RCC 7860 (cell line): ENCODE measurements around the gene NAXD.
"Not testable (repeated sequence)": the region's sequence is repeated elsewhere in the genome, so short reads cannot be mapped to it uniquely, and the experiment has no call there.

Experiments
- DNase-seq: peaks from one replicate; pipeline ENCODE4 v3.0.0-alpha.2; 2015; ENCODE audit warnings: low spot score
- FAIRE-seq: peaks from 2 replicates; lab custom pipeline; 2012; peaks lifted over from hg19 to GRCh38; lab: Jason Lieb, UNC

The NAXD gene

DNA sequence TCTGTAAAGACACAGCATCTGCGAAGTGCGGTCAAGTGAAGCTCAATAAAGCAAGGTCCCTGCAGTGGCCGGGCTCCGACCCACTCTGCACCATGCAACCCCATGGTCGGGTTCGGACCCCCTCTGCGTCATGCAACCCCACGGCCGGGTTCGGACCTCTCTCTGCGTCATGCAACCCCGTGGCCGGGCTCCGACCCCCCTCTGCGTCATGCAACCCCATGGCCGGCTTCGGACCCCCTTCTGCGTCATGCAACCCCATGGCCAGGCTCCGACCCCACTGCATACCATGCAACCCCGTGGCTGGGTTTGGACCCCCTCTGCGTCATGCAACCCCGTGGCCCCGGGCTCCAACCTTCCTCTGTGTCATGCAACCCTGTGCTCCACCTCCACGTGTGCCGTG, 46.7 kb downstream of the NAXD start:
- no peak for FAIRE-seq
- DNase-seq = no peak

DNA sequence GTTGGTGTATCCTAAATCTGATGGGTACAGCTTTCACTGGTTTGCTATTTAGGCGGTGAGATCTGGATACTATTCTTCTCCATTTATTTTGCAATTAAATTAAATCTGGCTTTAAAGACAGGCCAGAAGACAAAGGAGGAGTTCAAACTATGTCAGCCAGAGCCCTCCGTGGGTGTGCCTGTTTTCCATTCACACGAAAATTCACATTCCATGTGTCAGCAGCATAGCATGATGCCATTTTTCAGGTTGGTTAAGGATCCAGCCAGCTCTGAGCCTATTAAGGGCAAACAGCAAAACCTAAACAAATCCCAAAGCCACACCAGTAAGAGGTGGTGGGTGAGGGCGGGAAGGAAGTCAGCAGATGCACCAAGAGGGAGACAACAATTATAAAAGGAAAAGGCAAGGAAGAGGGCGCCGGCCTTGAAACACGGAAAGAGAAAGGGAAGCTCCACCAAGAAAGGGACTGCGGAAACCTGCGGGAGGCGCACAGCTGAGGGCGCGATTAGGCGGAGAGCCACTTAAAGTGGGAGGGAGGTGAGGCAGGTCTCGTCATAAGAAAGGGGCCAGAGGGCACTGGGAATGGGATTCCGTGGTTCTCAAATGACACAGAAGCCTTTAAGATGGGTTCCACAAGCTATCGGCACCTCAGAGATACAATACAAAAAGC, 47.6 kb downstream of the NAXD start:
- DNase-seq = no peak
- no peak for FAIRE-seq

DNA sequence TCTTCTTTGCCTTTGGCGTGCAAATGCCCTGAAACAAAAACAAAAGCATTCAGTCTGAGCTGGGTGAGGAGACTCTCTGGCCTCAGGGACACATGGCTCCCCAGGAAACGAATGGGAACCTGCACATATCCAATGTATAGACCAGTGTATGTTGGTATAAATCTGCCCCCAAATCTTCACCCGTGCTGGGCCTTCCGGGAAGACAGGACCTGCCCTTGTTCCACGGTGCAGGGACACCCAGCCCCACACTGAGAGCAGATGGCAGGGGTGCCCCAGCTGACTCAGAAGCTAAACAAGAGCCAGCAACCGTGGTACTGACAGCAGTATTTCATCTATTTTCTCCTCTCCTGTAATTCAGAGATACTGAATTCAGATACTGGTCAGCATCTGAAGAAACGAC, 48.1 kb downstream of the NAXD start:
- no peak for FAIRE-seq
- no peak for DNase-seq

DNA sequence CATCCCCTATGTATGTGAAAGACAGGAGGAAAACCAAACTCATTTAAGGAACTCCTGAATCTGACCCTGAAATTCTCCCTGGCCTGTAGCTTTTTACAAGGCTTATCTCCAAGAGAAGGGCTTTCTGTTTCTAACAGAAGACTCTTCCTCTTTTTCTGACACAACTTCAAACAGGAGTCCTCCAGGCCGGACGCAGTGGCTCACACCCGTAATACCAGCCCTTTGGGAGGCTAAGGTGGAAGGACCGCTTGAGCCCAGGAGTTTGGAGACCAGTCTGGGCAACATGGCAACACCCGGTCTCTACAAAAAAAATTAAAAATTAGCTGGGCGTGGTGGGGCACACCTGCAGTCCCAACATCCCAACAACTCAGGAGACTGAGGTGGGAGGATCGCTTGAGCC, 48.7 kb downstream of the NAXD start:
- no peak for FAIRE-seq
- DNase-seq = no peak

DNA sequence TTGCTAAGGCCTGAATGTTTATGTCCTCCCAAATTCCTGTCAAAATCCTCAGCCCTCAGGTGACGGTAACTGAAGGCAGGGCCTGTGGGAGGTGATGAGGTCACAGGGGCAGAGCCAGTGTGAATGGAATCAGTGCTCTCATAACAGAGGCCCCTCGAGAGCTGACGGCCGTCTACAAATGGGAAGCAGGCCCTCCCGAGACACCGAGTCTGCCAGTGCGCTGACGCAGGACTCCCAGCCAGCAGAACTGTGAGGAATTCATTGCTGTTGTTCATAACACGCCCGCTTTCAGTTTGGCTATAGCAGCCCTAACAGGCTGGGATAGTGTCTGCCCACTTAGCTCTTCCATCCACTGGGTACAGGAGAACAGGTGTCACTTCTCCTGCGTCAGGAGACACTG, 49.3 kb downstream of the NAXD start:
- no peak for DNase-seq
- no peak for FAIRE-seq

DNA sequence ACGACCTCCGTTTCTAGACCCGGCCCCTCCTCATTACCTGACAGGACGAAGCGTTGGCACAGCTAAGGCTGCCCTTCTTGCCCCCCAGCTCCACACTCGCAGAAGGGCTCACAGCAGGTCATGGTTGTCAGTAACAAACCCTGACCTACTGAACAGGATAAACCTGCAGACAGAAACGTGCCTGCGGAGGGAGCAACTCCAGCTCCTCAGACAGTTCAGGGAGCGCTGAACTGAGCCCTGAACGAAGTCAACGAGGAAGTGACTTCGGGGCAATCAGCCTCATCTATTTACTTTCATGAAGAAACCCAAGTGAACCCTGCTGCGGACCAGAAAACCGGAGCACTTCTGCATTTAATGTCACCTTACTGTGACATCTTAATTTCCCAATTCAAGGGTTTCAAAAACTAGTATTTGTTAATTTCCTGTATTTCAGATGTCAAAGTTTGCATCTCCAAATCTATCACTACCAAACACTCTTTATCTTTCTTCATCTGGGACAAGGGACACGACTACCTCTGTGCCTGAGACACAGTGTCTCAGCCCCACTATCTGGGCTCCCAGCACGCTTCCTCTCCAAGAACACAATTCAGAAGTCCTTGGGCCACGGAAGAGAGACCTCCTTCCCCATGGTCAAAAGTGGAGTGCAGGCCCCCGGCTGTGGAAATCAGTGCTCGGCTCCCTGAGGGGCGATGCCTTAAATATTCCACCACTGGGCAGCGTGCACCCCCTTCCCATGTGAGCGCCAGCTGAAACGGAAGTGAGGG, 50.3 kb downstream of the NAXD start:
- FAIRE-seq = no peak
- DNase-seq = no peak

DNA sequence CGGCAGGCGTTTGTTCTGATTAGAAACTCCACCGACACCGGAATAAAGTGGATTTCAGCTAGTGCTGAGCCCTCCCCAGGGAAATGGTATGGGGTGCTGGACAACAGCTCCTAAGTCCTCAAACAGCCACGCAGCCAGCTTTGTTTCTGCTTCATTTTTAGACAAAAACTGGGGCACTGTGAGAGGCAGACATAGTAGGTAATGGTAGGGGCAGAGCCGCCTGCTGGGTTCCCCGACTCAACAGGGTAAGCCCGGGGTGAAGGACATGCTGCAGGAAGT, 50.8 kb downstream of the NAXD start:
- no peak for FAIRE-seq
- no peak for DNase-seq

DNA sequence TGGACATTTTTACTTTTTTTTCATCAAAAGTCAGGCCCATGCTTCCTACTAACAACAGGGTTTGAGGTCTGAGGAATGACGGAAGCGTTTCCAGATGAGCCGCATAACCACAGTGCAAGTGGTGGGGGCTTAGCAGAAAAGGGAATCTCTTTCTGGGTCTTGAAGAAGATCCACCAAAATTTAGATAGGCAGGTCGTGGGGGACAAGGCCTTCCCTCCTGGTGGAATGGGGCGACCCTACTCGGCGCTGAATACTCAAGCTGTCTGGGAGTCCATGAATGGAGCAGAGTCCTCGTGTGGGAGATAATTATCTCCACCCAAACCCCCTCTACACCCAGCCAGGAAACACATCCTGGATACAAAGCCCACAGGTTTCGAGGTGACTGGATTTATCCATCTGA, 53.7 kb downstream of the NAXD start:
- no peak for FAIRE-seq
- no peak for DNase-seq

DNA sequence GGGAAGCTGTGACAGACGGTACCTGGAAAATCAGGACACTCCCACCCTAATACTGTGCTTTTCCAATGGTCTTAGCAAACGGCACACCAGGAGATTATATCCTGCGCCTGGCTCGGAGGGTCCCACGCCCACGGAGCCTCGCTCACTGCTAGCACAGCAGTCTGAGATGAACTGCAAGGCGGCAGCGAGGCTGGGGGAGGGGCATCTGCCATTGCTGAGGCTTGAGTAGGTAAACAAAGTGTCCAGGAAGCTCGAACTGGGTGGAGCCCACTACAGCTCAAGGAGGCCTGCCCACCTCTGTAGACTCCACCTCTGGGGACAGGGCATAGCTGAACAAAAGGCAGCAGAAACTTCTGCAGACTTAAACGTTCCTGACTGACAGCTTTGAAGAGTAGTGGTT, 54.5 kb downstream of the NAXD start:
- not testable (repeated sequence) for FAIRE-seq, DNase-seq

DNA sequence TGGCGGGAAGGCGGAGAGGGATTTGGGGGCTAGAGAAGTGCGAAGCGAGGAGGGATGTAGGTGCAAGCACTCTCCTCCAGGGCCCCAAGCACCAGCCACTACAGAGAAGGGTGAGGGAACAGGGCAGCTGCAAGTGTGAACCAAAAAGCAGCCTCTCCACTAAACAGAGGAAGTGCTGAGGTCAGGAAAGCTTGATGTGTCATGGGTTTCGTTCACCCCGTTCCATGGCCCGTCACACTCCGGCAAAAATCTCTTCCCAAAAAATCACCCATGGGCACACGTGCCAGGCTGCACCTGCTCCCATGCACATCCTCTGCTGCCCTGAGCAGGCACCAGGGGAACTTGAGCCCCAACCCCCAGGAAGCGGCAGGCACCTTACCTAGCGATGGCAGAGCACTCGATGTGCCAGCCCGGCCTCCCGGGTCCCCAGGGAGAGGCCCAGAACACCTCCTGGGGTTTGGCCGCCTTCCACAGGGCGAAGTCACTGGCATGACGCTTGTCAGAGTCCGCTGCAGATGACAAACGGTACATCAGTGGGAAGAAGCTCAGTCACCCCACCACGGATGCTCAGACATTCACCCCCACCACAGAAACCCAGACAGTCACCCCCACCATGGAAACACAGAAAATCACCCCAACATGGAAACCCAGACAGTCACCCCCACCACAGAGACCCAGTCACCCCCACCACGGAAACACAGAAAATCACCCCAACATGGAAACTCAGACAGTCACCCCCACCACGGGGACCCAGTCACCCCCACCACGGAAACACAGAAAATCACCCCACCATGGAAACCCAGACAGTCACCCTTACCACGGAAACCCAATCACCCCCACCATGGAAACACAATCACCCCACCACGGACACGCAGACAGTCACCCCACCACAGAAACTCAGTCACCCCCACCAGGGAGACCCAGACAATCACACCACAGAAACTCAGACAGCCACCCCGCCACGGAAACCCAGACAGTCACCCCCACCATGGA, 61.5 kb downstream of the NAXD start:
- DNase-seq = no peak

DNA sequence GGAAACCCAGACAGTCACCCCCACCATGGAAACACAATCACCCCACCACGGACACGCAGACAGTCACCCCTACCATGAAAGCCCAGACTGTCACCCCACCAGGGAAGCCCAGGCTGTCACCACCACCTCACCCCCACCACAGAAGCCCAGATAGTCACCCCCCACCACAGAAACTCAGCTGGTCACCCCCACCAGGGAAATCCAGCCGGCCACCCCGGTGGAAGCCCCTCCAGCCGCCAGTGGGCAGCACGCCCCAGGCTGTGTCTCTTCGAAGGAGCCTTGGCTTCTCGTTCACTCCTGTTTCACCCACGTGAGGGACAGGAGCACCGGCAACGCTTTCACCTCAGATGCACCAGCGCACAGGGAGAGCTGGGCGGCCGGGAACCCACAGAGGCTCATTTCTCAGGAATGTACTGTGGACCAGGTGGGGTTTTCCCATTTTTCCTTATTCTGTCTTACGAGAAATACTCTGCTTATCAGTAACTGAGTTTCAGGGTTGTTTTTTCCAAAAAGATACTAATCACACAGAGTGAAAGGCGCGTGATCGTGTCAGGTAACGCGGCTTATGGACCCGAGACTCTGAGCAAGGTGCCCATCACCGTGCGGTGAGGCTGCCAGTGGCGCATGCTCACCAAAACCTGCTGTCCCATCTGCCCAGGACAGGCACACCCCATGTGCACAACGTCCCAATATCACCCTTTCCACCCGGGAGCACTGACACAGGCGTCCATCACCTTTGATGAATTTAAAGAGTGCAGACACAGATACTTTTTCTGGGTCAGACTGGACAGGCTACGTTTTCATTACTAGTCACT, 62.6 kb downstream of the NAXD start:
- FAIRE-seq (no peak), DNase-seq (no peak)

More for the DNA sequence above, 61.5 kb downstream of the NAXD start:
- no peak for FAIRE-seq

DNA sequence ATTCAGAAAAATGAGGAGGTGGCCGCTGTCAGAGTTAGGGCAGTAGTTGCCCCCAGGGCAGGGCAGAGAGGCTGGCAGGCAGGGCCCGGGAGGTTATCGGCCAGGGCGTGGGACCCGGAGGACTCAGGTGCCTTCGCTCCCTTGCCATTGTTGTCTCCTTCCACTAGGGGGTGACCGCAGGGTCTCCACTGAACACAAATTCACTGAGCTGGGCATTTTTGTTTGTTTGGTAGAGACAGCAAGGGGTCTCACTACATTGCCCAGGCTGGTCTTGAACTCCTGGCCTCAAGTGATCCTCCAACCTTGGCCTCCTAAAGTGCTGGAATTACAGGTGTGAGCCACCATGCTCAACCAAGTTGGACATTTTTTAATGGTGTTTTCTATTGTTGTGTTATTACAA, 65.5 kb downstream of the NAXD start:
- DNase-seq (no peak), FAIRE-seq (no peak)

DNA sequence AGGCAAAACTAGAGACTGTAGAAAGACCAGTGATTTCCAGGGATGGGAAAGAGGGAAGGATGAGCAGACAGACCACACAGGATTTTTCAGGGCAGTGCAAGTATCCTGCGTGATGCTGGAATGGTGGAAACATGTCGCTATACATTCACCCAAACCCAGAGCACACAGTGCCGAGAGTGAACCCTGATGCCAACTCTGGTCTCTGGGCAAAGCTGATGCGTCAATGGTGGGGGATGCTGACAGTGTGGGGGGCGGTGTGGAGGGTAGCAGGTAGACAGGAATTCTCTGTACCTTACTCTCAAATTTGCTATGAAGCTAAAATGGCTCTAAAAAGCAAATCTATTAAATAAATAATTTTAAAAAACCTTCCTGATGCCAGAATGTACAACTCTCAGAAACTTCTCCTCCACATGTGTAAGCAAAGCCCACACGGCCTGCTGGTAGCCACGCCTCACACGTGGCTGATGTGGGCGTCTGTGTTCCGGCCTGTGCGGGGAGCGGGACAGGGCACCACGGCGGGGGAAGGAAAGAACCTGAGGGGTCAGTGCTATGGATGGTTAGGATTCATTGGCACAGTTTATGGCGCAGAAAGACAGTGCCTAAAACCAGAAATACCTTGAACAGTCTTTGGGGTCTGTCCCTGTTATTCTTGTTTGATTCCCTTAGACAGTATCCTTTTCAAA, 66.7 kb downstream of the NAXD start:
- DNase-seq = no peak
- FAIRE-seq = no peak

DNA sequence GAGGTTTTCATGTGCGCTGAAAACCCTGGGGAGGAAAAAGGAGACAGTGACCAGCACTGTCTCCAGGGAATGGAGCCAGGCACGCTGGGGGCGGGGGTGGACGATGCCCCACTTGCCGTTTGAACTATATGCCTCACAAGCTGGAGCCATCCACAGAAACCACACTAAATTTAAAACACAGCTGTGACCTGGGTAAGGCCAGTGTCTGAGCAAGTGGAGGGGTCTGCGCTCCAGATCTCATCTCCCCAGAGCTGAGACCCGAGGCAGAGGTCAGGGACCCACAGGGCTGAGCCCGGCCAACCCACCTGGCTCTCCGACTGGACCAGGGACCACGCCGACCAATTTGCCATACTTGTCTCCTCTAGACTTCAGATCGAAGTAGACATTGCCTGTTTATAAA, 67.4 kb downstream of the NAXD start:
- no peak for FAIRE-seq
- no peak for DNase-seq

DNA sequence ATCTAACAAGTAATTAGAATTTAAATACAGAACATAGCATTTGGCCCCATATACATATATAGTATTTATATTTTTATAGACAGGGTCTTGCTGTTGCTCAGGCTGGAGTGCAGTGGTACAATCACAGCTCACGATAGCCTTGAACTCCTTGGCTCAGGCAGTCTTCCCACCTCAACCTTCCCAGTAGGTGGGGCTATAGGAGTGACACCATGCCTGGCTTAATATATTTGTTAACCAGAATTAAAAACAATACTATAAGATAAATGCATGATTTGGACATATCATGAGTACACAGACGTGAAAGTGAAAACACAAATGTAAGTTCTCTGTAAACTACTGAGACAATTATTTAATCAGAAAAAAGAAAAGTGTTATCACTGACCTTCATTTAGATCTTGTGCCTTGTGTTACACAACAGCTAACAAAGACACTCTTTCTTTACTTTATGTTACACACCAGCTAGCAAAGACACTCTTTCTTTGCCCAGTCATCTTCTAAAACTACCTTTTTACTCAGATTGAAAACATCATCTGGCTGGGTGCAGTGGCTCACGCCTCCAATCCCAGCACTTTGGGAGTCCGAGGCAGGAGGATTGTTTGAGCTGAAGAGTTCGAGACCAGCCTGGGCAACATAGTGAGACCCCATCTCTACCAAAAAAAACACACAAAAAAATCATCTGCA, 68.0 kb downstream of the NAXD start:
- FAIRE-seq (no peak), DNase-seq (no peak)

DNA sequence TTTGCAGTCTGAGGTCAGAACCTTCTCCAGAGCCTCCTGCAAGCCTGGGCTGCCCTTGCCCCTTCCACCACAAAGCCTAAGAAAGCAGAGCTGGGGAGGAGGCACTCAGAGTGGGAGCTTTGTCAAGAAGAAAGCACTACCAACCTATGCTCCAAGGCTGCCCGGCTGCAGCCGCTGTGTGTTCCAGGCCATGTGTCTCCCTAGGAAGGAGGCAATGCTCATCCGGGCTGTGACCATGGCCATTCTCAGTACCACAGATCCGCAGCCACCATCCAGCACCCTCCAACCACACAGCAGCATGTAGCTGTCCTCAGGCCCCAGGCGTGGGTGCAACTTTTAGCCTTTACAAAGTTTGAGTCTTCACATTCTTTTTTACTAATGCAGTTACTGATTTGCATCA, 68.6 kb downstream of the NAXD start:
- FAIRE-seq (no peak), DNase-seq (no peak)

DNA sequence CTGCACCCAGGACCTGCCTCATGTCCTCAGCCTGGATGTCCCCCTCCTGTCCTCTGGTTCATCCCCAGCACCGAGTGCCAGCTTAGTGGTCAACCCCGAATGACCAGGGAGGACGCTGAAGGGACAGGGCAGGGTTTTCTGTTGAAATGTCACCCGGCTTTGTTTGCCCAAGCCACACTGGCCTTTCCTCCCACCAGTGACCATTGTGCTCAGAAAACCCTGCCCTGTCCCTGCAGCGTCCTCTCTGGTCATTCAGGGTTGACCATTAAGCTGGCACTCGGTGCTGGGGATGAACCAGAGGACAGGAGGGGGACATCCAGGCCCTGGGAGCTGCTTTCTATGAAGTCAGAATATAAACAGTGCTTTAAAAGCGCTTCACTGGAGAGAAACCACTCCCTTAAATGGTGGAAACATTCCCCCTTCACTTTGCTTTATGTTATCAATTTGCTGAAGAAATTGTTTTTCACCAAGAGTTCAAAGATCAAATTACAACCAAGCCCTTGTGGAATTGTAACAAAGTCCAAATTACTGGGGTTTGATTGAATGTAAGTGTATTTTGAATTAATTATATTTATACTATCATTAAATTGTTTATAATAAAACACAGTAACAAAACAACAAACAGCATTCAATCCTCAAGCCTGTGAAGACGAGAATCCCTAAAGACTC, 69.2 kb downstream of the NAXD start:
- FAIRE-seq (no peak), DNase-seq (no peak)

DNA sequence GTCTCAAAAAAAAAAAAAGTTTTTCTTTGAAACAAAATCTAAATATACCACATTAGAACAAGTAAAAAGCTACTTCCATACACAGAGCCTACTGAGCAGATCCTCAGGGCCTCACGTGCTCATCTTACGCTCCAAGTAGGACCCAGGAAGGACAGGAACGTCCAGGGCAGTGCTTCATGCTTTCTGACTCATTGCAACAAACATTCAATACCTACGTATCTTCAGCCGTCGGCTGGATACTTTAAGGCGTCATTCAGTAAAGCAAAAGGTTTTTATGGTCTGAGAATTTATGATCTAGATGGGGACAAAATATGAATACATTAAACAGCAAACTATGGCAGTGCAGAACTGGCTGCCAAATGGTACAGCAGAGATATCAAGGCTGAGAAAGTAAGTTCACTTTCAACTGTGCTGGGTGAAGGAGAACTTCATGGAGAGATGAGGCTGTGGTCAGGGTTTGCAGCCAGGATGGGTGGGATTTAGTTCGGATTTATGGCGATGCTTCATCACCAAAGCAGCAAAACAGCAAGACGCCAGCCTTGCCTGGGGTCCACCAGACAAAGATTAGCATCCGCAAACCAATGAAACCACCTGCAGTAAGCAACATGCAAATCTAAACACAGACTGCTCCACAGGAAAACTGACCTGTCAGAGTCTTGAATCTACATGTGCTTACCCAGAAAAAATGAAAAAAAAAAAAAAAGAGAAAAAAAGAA, 70.1 kb downstream of the NAXD start:
- FAIRE-seq (no peak), DNase-seq (no peak)

DNA sequence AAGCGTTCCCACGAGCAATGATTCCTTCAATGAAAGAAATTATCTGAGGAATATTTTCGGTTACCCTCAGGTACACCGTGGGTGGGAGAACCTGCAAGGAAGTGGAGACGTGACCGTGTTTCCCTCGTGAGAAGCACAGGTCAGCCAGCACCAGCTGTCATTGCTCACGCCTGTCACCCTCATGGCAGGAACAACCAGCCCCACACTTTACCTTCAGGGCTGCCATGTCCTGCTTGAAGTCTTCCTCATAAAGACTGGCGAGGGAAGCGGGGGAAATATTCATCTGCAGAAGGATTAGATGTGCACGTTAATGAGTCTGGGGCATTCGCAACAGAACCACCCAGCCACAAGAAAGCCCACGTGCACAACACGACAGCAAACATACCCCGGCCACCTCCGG, 72.4 kb downstream of the NAXD start:
- DNase-seq = no peak
- FAIRE-seq = no peak
